GM12878 (cell line): ENCODE measurements around the gene AKAP17A. TPM values are rescaled to one million over a fixed set of nuclear protein-coding genes. Genes with fewer than 3 reads are reported as not detected.
A peak's percentile ranks its signal among the peaks of the same experiment; 100 is the strongest.

Experiments
- ATAC-seq: fragments of 200-7000 bp; cut with Tn5 transposase; 3 replicates; pipeline ENCODE4 v1.9.1; 2020; ENCODE audit warnings: mild to moderate bottlenecking, moderate library complexity
- BruUV-seq: library from RNA; stranded (reverse); fragments of 400-500 nt; replicated peaks from 2 replicates; lab custom pipeline; 2021; lab: Mats Ljungman, UMichigan
- CTCF ChIA-PET: fragments of 300-600 bp; sonication (Branson Sonifier 250); formaldehyde crosslinking; extraction: SDS; loops from one replicate; lab custom pipeline; 2021; ENCODE audit warnings: inconsistent platforms; lab: Yijun Ruan, JAX
- POLR2A ChIA-PET: fragments of 350-600 bp; formaldehyde crosslinking; extraction: SDS; loops from one replicate; lab custom pipeline; 2021; ENCODE audit warnings: inconsistent platforms; lab: Charles Lee
- RAD21 ChIA-PET: fragments of 300-600 bp; sonication (Branson Sonifier 250); formaldehyde crosslinking; loops from one replicate; lab custom pipeline; 2023; ENCODE audit warnings: antibody characterized with exemption; ENCODE audit not compliant: unreplicated experiment; lab: Charles Lee
- SMC1A ChIA-PET: fragments of 300-600 bp; sonication (Branson Sonifier 250); formaldehyde crosslinking; loops from one replicate; lab custom pipeline; 2023; ENCODE audit not compliant: unreplicated experiment, uncharacterized antibody; lab: Charles Lee
- DNase-seq: peaks from one replicate; pipeline ENCODE4 v3.0.0-alpha.2; 2011; ENCODE audit warnings: low read depth, low spot score
- FAIRE-seq: peaks from 3 replicates; lab custom pipeline; 2011; peaks lifted over from hg19 to GRCh38; lab: Jason Lieb, UNC
- H2AFZ ChIP-seq: 2 replicates; pipeline ENCODE4 v1.6.0; 2011; ENCODE audit warnings: low read depth, low read length, control low read depth; ENCODE audit not compliant: control insufficient read depth
- H3K27ac ChIP-seq: 2 replicates; pipeline ENCODE4 v1.5.1; 2011; ENCODE audit warnings: control low read depth; ENCODE audit not compliant: control insufficient read depth, insufficient read depth
- H3K27me3 ChIP-seq, 2 experiments: replicated peaks in 1 of 2; 2 replicates each; pipeline versions ENCODE4 v1.6.0 to v1.6.1; 2011; ENCODE audit warnings: low read length in 1 of 2; ENCODE audit not compliant: control insufficient read depth in 2 of 2, insufficient read depth in 2 of 2
- H3K36me3 ChIP-seq, 2 experiments: 2 replicates each; pipeline ENCODE4 v1.5.1; 2011; ENCODE audit warnings: low read length in 1 of 2; ENCODE audit not compliant: control insufficient read depth in 2 of 2, insufficient read depth in 2 of 2
- H3K4me1 ChIP-seq: 2 replicates; pipeline ENCODE4 v1.6.1; 2011; ENCODE audit warnings: mild to moderate bottlenecking, low read length, moderate library complexity, mixed read lengths; ENCODE audit not compliant: control insufficient read depth, insufficient read depth
- H3K4me2 ChIP-seq: 2 replicates; pipeline ENCODE4 v1.6.0; 2011; ENCODE audit warnings: control low read depth; ENCODE audit not compliant: control insufficient read depth, insufficient read depth
- H3K4me3 ChIP-seq: fragments of 200-600 bp; sonication (generic); 2 replicates; pipeline ENCODE4 v1.5.1; 2016
- H3K79me2 ChIP-seq: 2 replicates; pipeline ENCODE4 v1.6.0; 2011; ENCODE audit warnings: low read length; ENCODE audit not compliant: control insufficient read depth, insufficient read depth
- H3K9ac ChIP-seq: 2 replicates; pipeline ENCODE4 v1.8.0; 2011; ENCODE audit warnings: low read length, control low read depth, mixed read lengths; ENCODE audit not compliant: control insufficient read depth, insufficient read depth
- H3K9me3 ChIP-seq: replicated peaks from 3 replicates; pipeline ENCODE4 v1.5.1; 2011; ENCODE audit warnings: mild to moderate bottlenecking, low read length; ENCODE audit not compliant: control insufficient read depth, insufficient read depth
- H4K20me1 ChIP-seq: 2 replicates; pipeline ENCODE4 v1.6.0; 2011; ENCODE audit not compliant: control insufficient read depth, insufficient read depth
- ASH2L ChIP-seq: fragments of 300-600, 200-600 bp; sonication (generic); IDR thresholded peaks from 2 replicates; pipeline ENCODE4 v1.6.1; 2017; ENCODE audit warnings: low read depth, mild to moderate bottlenecking, borderline replicate concordance
- BHLHE40 ChIP-seq, 2 experiments: fragments of 450-650 bp in 1 of 2; IDR thresholded peaks; 2 replicates each; pipeline ENCODE4 v1.6.1; 2011 to 2017; ENCODE audit warnings: low read depth in 2 of 2, borderline replicate concordance in 1 of 2, improper control_type of control experiment in 1 of 2, low read length in 1 of 2, mild to moderate bottlenecking in 1 of 2
- HDGF ChIP-seq: fragments of 450-650 bp; IDR thresholded peaks from 2 replicates; pipeline ENCODE4 v1.6.1; 2016; ENCODE audit warnings: antibody characterized with exemption
- NR2C2 ChIP-seq: IDR thresholded peaks from 2 replicates; pipeline ENCODE4 v1.6.1; 2011; ENCODE audit warnings: borderline replicate concordance, low read depth; ENCODE audit not compliant: control insufficient read depth, insufficient read length
- NRF1 ChIP-seq: conservative IDR thresholded peaks from 2 replicates; pipeline ENCODE4 v1.6.1; 2011; ENCODE audit warnings: mild to moderate bottlenecking, low read depth, low read length, improper control_type of control experiment
- POLR2AphosphoS2 ChIP-seq: IDR thresholded peaks from 2 replicates; pipeline ENCODE4 v1.6.1; 2011; ENCODE audit warnings: low read depth, mild to moderate bottlenecking, low read length, improper control_type of control experiment, moderate library complexity
- RELA ChIP-seq: fragments of 450-650 bp; IDR thresholded peaks from 2 replicates; pipeline ENCODE4 v1.8.0; 2014; ENCODE audit warnings: borderline replicate concordance; ENCODE audit not compliant: partially characterized antibody
- ZSCAN29 ChIP-seq: fragments of 450-650 bp; IDR thresholded peaks from 2 replicates; pipeline ENCODE4 v1.6.1; 2017; ENCODE audit warnings: mild to moderate bottlenecking, moderate library complexity
- WGBS: methylation state at CpG from one replicate; pipeline ENCODE4 v1.1.6; 2016; ENCODE audit warnings: low lambda C conversion rate; ENCODE audit not compliant: insufficient replicate concordance, insufficient coverage; ENCODE audit errors: missing lambda C conversion rate; 5-methylcytosine and 5-hydroxymethylcytosine counted together
- in situ Hi-C: fragments of 300-500 bp; cut with MboI; formaldehyde crosslinking; loops from 9 replicates; pipeline ENCODE4 v1.14.3; 2018; ENCODE audit warnings: mixed read lengths
- intact Hi-C: fragments of 100-400 bp; cut with micrococcal nuclease; formaldehyde crosslinking; loops from one replicate; pipeline ENCODE4 v1.14.2; 2022; ENCODE audit not compliant: unreplicated experiment
- polyA plus RNA-seq, 11 experiments: library from polyadenylated mRNA; depleted of rRNA in 4 of 11; unstranded in 6 of 11; stranded (reverse) in 5 of 11; fragments of >200 nt; fragmentation: Nextera tagmentation in 4 of 11; fragmentation: Illumina TruSeq in 1 of 11; extraction: Ambion mirVana in 4 of 11; extraction: Trizol in 1 of 11; gene quantifications; 1 replicate in 1 of 11; 2 replicates in 10 of 11; pipeline versions ENCODE4 v1.2.1 to v1.2.3, GENCODE V29; 2011 to 2016; ENCODE audit warnings: inconsistent platforms in 2 of 11, missing spikeins in 2 of 11, low read depth in 1 of 11
- total RNA-seq, 4 experiments: library from RNA; depleted of rRNA in 3 of 4; stranded (reverse); fragments of >200 nt in 3 of 4; fragmentation: Illumina TruSeq in 1 of 4; extraction: Trizol in 1 of 4; gene quantifications; 2 replicates each; pipeline versions ENCODE4 v1.2.1 to v1.2.3, GENCODE V29; 2013 to 2021
- TF ChIP-seq, protein P1 (sequence below): fragments of 450-650 bp; IDR thresholded peaks from 2 replicates; pipeline ENCODE4 v1.6.1; 2017; ENCODE audit warnings: antibody characterized with exemption, mild to moderate bottlenecking, moderate library complexity
- TF ChIP-seq, protein P2 (sequence below): fragments of 450-650 bp; formaldehyde crosslinking; IDR thresholded peaks from 2 replicates; pipeline ENCODE4 v1.4.0; 2022; ENCODE audit warnings: mild to moderate bottlenecking, moderate library complexity

The AKAP17A gene
- total and polyA plus RNA-seq, 10 of the 15 experiments (the other 5 are each of a cell fraction or from before 2014, with no cell fraction given) = 3.0 to 55.8 (median 25.5) TPM

DNA sequence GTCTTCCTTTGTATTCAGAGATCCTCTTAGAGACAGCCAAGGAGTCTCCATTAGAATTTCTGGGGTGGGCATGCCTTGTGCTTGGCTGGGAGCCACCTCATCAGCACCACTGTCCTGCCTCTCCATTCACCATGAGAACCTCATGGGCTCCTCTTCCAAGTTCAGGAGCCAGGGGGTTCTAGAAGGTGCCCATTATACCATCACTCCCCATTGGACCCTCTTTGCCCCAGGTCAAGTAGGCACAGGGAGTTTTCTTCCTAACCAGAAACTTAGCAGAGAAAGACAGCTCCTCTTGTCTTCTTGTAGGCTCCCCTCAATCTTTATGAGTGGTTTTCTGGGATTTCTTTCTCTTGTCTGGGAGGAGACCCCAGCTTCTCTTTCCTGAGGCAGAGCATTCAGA, 54.6 kb downstream of the AKAP17A start:
- Histone ChIP-seq H3K9me3 (peaks cover 4% of the 10 kb centered on the region; the same call in 2 of the 3 replicates), H3K27me3 (no peaks in the 10 kb centered on the region), H3K27ac (no peak overlapping the region), H3K4me1 (no peaks in the 10 kb centered on the region), H3K4me2 (no peak overlapping the region), H4K20me1 (no peaks in the 10 kb centered on the region), H3K36me3 (no peaks in the 10 kb centered on the region), H3K4me3 (no peak overlapping the region), H3K79me2 (no peaks in the 10 kb centered on the region), H3K9ac (no peak overlapping the region), H2AFZ (no peak overlapping the region)
- in situ Hi-C loops (loop anchor here (5.0 kb wide), 1 partner anchor 1166 kb away; no protein-coding TSS in a partner anchor), intact Hi-C loops (loop anchor here (10.0 kb wide), 1 partner anchor 1169 kb away; no protein-coding TSS in a partner anchor)
- no peak for TF ChIP-seq POLR2AphosphoS2
- ChIA-PET CTCF (no interaction called here), POLR2A (no interaction called here), RAD21 (no interaction called here), SMC1A (no interaction called here)
- DNase-seq (no peak), ATAC-seq (no peak), FAIRE-seq (no peak)
- BruUV-seq = no TSS peak

DNA sequence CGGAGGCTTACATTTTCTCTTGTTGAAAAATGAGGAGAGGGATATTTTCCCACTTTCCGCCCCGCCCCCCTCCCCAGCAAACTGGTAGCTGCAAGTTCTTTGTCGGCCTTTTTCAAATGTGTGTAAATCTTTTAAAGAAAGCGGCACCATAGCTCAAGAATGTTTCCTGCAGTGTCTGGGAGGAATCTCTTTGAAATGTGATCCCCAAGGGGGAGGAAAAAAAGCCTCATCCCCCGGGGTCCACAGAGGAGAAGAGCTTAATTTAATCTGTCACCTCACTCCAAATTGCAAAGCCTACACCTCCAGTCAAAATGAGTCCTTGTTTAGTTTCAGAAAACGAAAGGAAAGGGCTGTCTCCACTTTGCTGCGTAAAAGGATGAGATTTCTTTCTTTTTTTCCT, 58.2 kb downstream of the AKAP17A start:
- ATAC-seq (no peak), FAIRE-seq (peak; percentile 68), DNase-seq (no peak)
- POLR2A ChIA-PET = no interaction called here
- no peak overlapping the region for H3K9ac ChIP-seq
- no peaks in the 10 kb centered on the region for H4K20me1 ChIP-seq
- H3K36me3 ChIP-seq = no peaks in the 10 kb centered on the region
- intact Hi-C loops = loop anchor here (10.0 kb wide), 1 partner anchor 1165 kb away; no protein-coding TSS in a partner anchor
- H3K4me3 ChIP-seq = no peak overlapping the region
- SMC1A ChIA-PET = no interaction called here
- CTCF ChIA-PET = no interaction called here
- no peak overlapping the region for H2AFZ ChIP-seq
- no TSS peak for BruUV-seq
- peak overlapping the region; percentile 38; the same call in 1 of the 2 replicates for H3K4me2 ChIP-seq
- H3K27ac ChIP-seq = no peak overlapping the region
- RAD21 ChIA-PET = no interaction called here
- H3K9me3 ChIP-seq = peaks cover 4% of the 10 kb centered on the region; the same call in 2 of the 3 replicates
- no peaks in the 10 kb centered on the region for H3K27me3 ChIP-seq
- WGBS = 62% methylated on average over 8 of the region's 8 CpGs
- no peaks in the 10 kb centered on the region for H3K4me1 ChIP-seq
- H3K79me2 ChIP-seq = no peaks in the 10 kb centered on the region
- in situ Hi-C loops = loop anchor here (5.0 to 10.0 kb wide), 3 partner anchors 187 to 1163 kb away; partner anchors contain the start of genes DHRSX and ZBED1
- TF ChIP-seq ASH2L = no peak
- TF ChIP-seq NRF1 = no peak
- no peak for TF ChIP-seq HDGF
- no peak for TF ChIP-seq RELA
- TF ChIP-seq, protein P1, sequence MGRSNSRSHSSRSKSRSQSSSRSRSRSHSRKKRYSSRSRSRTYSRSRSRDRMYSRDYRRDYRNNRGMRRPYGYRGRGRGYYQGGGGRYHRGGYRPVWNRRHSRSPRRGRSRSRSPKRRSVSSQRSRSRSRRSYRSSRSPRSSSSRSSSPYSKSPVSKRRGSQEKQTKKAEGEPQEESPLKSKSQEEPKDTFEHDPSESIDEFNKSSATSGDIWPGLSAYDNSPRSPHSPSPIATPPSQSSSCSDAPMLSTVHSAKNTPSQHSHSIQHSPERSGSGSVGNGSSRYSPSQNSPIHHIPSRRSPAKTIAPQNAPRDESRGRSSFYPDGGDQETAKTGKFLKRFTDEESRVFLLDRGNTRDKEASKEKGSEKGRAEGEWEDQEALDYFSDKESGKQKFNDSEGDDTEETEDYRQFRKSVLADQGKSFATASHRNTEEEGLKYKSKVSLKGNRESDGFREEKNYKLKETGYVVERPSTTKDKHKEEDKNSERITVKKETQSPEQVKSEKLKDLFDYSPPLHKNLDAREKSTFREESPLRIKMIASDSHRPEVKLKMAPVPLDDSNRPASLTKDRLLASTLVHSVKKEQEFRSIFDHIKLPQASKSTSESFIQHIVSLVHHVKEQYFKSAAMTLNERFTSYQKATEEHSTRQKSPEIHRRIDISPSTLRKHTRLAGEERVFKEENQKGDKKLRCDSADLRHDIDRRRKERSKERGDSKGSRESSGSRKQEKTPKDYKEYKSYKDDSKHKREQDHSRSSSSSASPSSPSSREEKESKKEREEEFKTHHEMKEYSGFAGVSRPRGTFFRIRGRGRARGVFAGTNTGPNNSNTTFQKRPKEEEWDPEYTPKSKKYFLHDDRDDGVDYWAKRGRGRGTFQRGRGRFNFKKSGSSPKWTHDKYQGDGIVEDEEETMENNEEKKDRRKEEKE = no peak
- no peak for TF ChIP-seq ZSCAN29
- TF ChIP-seq BHLHE40 (IDR thresholded peaks at IDR 0.05; ENCODE audit: borderline replicate concordance in 1 of 2, low read depth in 2 of 2, low read length in 1 of 2) = no peak
- TF ChIP-seq, protein P2, sequence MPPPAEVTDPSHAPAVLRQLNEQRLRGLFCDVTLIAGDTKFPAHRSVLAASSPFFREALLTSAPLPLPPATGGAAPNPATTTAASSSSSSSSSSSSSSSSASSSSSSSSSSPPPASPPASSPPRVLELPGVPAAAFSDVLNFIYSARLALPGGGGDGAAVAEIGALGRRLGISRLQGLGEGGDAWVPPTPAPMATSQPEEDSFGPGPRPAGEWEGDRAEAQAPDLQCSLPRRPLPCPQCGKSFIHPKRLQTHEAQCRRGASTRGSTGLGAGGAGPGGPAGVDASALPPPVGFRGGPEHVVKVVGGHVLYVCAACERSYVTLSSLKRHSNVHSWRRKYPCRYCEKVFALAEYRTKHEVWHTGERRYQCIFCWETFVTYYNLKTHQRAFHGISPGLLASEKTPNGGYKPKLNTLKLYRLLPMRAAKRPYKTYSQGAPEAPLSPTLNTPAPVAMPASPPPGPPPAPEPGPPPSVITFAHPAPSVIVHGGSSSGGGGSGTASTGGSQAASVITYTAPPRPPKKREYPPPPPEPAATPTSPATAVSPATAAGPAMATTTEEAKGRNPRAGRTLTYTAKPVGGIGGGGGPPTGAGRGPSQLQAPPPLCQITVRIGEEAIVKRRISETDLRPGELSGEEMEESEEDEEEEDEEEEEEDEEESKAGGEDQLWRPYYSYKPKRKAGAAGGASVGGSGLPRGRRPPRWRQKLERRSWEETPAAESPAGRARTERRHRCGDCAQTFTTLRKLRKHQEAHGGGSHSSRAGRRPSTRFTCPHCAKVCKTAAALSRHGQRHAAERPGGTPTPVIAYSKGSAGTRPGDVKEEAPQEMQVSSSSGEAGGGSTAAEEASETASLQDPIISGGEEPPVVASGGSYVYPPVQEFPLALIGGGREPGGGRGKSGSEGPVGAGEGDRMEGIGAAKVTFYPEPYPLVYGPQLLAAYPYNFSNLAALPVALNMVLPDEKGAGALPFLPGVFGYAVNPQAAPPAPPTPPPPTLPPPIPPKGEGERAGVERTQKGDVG (CRISPR knock-in tag) = no peak
- TF ChIP-seq NR2C2 = no peak
